Renal cortical epithelial cell (primary cell): ENCODE measurements around the gene ATG10. TPM values are rescaled to one million over a fixed set of nuclear protein-coding genes. Genes with fewer than 3 reads are reported as not detected.
A peak's percentile ranks its signal among the peaks of the same experiment; 100 is the strongest.
"Not testable (repeated sequence)": the region's sequence is repeated elsewhere in the genome, so short reads cannot be mapped to it uniquely, and the experiment has no call there.

Experiments
- DNase-seq: peaks from one replicate; pipeline ENCODE4 v3.0.0-alpha.2; 2011; ENCODE audit warnings: low read depth
- total RNA-seq: library from RNA; depleted of rRNA; stranded (reverse); fragments of >200 nt; gene quantifications from 2 replicates; pipeline ENCODE4 v1.2.3, GENCODE V29; 2014

Gene ATG10
- total RNA-seq, 1 donor from 2014 or later: 18.6 TPM

DNA sequence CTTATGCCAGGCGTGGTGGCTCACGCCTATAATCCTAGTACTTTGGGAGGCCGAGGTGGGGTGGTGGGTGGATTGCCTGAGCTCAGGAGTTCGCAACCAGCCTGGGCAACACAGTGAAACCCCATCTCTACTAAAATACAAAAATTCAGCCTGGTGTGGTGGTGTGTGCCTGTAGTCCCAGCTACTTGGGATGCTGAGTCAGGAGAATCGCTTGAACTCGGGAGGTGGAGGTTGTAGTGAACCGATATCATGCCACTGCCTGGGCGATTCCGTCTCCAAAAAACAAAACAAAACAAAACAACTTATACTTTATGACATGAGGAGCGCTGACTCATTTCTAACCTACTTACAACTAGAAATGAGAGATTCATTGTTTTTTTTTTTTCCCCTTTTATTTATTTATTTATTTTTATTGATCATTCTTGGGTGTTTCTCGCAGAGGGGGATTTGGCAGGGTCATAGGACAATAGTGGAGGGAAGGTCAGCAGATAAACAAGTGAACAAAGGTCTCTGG is 10.4 kb downstream of the ATG10 start:
- DNase-seq: not testable (repeated sequence)

DNA sequence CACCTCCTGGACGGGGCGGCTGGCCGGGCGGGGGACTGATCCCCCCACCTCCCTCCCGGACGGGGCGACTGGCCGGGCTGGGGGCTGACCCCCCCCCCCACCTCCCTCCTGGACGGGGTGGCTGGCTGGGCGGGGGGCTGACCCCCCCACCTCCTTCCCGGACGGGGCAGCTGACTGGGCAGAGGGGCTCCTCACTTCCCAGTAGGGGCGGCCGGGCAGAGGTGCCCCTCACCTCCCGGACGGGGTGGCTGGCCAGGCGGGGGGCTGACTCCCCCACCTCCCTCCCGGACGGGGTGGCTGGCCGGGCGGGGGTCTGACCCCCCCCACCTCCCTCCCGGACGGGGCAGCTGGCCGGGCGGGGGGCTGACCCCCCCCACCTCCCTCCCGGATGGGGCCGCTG is 11.3 kb downstream of the ATG10 start:
- not testable (repeated sequence) for DNase-seq

DNA sequence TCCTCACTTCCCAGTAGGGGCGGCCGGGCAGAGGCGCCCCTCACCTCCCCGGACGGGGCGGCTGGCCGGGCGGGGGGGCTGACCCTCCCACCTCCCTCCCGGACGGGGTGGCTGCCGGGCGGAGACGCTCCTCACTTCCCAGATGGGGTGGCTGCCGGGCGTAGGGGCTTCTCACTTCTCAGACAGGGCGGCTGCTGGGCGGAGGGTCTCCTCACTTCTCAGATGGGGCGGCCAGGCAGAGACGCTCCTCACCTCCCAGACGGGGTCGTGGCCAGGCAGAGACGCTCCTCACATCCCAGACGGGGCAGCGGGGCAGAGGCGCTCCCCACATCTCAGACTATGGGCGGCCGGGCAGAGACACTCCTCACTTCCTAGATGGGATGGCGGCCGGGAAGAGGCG is 11.7 kb downstream of the ATG10 start:
- DNase-seq: not testable (repeated sequence)

DNA sequence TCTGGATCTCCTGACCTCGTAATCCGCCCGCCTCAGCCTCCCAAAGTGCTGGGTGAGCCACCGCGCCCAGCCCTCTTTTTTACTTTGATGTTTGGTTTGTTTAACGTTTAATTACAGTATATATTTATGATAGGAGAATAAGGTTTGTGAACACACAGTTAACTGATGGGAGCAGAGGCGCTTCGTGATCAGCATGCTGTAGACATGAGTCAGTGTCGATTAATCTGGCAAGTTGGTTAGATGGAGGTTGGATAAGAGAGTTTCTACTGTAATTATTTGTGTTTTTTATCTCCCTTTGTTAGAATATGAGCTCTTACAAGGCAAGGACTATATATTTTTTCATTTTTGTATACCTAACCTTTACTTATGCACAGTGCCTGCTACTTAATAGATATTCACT is 14.3 kb downstream of the ATG10 start:
- DNase-seq: no peak

DNA sequence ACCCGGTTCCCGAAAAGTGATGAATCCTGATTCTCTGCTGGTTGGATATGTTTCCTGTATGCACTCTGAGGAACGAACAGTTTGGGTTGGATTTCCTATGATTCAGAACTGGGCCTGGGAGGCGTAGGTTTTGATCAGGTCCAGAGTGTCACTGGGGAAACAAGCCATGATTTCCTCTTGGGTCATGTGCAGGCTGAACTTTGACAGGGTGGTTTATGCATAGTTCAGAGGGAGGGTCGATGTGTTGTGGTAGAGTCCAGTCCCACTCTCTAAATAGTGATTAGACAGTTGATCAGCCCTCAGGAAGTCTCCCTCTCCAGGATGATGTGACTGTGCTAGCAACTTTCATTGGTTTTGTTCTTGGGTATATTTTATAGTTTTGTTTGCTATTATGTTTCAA is 17.4 kb downstream of the ATG10 start:
- no peak for DNase-seq

DNA sequence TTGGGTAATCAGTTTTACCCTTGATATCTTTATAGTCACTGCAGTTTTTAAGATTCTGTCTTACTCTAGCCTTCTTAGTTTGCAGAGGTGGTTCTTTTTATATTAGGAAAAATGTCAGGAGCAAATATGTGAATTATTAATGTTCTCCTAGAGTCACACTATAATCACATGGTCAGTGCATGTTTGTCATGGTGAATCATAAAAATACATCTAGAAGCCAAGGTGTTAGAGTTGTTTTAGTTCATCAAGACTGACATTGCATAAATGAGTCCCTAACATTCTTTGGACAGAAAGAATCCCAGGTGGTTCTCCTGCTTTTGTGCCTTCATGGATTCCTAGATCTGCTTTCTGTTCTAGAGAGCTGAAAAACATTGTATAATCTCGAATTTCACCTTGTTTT is 22.9 kb downstream of the ATG10 start:
- peak; percentile 33 for DNase-seq

DNA sequence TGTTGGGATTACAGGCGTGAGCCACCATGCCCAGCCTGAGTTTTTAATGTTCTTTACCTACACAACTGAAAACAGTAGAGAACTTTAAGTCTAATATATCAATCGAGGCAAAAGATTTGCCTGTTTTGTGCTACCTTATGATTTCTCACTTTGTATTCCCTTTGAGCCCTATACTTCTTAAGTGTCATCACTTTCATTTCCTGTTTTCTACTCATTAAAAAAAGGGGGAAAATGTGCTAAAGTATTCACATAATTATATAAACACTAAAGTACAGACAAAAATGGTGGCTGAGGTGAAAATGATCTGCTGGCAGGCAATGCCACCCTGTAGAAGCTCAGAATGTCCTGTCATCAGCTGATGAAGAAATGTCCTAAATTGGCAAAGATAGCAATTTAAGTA is 23.6 kb downstream of the ATG10 start:
- no peak for DNase-seq

DNA sequence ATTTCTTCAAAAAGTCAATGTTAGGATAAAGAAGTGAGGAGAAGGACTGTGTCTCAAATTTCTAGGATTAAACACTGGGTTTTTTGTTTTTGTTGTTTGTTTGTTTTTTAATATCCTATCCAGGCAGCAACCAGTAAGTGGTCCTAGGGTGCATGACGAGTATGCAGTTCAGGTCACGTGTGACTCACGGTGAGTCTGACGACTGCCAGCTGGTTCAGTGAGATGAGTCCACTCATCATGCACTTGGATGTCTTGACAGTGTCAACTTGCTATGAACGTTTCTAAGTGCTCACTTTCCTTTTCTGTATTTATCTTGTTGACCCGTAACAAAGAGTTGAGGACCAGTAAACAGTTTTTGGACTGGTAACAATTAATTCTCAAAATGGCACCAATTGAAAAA is 32.7 kb downstream of the ATG10 start:
- DNase-seq: peak; percentile 25

DNA sequence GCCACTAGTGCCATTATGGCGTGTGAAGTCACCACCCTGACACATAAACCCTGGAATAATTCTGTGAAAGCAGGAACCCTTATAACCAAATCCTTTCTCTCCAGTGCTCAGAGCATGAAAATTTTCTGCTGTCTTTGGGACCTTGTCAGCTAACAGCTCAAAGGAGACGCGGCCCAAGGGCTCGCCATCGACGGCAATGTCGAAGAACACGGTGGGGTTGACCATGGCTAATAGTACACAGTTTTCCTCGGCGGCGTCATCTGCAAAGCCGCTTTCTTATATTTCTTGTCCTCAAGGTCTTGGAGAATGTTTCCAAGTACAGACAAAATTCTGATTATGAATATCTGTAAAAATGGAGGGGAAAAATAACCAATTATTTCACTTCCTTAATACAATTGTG is 38.0 kb downstream of the ATG10 start:
- not testable (repeated sequence) for DNase-seq

DNA sequence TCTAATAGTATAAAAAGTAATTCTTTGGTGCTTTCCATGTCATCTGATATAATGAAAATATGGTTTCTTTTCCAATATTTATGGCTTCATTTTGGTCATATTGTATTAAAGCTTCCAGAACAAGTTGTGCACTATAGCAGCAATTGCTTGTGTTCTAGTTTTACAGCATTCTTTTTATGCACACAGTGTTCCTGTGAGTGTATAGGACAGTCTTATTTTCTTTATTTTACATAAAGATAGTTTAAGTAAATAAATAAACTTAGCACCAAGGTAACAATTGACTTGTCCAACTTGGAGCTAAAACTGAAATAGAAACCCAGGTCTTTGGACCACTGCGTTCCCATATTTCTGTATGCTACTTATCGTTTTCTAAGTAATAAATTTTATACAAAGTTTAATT is 38.9 kb downstream of the ATG10 start:
- DNase-seq: no peak

DNA sequence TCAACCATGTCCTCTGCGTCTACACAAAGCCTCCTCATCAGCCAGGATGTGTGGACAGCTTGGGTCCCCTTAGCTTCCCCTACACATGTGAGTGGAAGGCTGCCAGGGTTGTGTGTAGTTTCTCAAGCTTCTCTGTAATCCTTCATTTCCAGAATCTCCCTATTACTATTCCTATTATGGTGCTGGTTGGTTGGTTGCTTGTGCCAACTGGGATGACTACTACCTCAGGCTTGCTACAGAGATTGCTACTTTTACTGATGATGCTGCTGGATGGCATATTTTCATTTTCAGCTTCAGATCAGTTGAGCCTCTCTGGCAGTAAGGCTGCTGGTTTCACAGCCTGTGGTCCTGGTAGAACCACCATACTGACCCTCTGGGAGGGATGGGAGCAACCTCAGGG is 39.9 kb downstream of the ATG10 start:
- no peak for DNase-seq

DNA sequence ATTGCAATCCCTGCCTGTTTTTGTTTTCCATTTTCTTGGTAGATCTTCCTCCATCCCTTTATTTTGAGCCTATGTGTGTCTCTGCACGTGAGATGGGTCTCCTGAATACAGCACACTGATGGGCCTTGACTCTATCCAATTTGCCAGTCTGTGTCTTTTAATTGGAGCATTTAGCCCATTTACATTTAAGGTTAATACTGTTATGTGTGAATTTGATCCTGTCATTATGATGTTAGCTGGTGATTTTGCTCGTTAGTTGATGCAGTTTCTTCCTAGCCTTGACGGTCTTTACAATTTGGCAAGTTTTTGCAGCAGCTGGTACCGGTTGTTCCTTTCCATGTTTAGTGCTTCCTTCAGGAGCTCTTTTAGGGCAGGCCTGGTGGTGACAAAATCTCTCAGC is 42.8 kb downstream of the ATG10 start:
- DNase-seq: not testable (repeated sequence)

DNA sequence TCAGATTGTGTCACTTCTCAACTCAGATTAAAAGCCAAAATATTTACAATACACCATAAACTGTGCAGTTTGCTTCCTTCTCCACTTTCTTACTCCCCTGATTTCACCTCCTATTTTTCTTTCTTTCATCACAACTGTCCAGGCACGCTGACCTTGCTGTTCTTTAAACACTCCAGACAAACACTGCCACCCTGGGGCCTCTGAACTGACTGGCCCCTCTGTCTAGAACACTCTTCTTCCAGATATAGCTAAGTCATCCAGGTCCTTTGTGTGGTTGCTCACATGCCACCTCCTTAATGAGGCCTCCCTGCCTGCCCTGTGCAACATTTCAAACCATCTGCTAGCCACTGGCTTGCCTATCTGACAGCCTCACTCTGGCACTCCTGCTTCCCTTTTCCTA is 46.6 kb downstream of the ATG10 start:
- DNase-seq: peak; percentile 43

DNA sequence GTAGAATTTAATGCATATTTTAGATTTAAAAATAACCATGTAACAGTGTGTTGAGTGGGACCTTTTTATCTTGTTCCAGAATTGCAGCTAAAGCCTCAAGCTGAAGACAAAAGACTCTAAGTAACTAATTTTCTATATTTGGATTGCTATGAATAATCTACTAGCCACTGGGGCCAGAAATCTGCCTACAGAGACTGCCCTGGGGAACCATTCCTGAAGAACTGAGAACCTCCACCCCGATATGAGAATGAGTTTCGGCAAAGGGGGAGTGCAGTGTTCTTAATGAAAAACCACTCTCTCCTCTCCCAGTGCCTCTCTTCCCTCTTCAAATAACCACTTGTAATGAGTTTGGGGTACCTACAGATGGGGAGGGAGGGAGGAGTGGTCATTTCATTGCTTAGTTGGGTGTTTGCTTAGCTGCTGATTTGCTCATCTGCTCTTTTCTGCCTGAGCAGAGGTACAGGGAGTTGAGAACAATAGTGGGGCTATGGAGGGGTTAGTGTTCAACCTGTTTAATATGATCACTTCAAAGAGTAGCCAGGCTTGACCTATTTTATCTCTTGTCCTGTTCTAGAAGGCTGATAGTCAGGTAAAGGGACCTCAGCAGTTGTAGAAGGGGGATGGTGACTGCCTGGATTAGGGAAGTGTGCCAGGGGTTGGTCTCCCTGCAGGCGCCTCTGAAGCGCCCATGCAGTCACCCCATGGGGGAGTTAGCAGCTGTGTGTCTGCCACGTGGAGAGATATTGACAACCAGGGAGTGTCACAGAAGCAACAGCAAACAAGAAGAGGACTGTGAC is 47.7 kb downstream of the ATG10 start:
- no peak for DNase-seq

DNA sequence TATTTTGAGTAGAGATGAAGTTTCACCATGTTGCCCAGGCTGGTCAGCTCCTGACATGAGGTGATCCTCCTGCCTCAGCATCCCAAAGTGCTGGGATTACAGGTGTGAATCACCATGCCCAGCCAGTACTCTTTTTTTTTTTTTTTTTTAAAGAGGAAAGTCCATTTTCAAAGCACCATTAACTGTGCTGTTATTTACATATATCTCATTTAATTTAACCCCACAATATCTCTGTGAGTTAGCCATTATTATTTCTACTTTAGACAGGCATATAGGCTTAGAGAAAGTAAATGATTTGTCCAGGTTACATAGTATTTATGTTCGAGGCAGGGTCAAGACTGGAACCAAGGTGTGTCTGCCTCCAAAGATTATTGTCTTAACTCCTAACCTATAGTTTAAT is 50.7 kb downstream of the ATG10 start:
- no peak for DNase-seq

DNA sequence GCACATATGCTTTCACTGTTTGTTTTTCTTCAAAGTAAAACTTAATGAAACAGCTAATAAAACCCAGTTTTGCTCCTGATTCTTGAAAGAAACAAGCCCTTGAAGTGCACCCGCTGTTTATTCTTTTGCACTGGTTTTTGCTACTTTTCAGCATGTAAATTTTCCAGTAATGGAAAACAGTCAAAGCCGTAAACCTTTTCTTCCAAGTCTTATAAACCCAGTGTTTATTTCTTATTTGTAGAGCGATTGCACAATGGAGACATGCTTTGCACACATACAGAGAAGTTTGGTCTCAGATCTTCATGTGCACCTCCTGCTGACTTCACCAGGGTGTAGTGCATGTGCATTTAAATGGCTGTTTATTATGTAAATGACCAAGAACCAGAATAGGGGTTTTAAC is 51.8 kb downstream of the ATG10 start:
- peak; percentile 79 for DNase-seq

DNA sequence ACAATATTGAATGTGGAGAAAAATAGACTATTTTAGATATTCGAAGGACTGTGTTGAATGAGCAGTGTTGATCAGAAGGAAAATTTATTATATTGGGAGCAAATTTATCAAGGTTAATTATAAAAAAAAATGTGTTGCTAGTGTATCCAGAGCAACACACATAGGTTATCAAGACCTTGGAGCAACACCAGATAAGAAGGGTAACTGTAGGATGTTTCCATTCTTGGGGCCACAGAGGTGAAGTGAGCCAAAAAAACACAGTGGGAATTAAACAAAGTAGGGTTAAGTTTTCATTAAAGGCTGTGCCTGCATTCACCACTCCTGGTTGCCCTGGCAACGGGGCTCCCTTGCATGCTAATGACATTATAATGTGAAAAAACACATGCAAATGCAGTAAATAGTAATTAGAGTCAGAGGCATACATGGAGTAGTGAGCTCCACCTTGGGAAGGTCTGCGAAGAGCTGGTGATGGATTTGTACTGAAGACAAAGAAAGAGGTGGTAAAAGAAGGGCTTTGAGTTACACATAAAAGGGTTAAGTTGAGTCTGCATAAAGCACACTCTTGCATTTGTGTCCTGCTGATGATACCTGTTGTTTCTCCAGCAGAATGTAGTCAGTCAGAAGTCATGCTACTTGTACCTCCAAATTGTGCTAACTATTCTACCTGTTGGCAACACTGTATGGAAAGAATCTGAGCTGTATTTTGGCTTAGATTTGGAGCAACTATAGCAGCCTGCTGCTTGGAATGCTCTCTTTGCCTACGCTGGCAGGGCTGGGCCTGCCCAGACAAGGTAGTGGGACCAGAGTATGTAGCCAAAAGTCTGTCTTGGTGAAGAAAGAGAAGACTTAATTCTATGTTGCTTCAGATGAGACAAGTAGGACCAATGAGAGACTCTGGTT is 59.6 kb downstream of the ATG10 start:
- DNase-seq: no peak

DNA sequence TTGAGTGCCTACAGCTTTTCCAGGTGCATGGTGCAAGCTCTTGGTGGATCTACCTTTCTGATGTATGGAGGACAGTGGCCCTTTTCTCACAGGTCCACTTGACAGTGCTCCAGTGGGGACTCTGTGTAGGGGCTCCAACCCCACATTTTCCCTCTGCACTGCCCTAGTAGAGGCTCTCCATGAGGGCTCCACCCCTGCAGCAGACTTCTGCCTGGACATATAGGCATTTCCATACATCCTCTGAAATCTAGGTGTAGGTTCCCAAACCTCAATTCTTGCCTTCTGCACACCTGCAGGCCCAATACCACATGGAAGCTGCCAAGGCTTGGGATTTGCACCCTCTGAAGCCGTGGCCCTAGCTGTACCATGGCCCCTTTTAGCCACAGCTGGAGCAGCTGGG is 71.1 kb downstream of the ATG10 start:
- DNase-seq: not testable (repeated sequence)

DNA sequence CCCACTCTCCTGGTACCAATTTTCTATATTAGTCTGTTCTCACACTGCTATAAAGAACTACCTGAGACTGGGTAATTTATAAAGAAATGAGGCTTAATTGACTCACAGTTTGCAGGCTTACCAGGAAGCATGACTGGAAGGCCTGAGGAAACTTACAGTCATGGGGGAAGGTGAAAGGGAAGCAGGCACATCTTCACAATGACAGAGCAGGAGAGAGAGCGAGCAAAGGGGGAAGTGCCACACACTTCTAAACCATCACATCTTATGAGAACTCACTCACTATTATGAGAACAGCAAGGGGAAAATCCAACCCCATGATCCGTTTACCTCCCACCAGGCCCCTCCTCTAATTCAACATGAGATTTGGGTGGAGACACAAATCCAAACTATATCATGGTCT is 72.2 kb downstream of the ATG10 start:
- no peak for DNase-seq

DNA sequence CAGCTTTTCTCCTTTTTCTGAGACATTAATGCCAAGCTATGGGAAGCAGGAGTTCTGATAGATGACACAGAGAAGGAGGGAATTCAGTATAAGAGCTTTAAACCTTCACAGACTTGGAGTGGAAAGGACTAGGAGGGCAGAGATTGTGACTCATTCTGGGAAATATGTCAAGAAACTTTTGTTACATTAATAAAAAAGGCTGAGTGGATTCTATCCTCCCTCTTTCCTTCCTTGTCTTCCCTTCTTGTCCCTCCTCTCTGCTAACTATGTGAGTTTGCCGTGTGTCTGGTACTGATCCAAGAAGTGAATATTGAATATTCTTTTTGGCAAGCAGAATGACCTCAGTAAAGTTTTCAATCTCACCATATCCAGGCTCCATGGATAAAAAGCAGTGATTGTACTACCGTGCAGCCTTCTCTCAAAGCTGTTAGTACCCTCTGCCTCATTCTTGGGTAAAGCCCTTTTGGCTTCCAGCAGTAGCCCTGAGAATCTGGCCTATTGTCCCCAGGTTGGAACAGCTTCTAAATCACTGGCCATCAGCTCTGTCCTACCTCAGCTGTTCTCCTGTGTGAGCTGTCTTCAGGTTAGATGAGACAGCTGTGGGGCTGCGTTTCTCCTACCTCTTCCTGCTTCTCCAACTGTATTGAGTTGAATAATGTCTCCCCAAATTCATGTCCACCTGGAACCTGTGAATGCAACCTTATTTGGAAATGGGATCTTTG is 73.9 kb downstream of the ATG10 start:
- DNase-seq: no peak

DNA sequence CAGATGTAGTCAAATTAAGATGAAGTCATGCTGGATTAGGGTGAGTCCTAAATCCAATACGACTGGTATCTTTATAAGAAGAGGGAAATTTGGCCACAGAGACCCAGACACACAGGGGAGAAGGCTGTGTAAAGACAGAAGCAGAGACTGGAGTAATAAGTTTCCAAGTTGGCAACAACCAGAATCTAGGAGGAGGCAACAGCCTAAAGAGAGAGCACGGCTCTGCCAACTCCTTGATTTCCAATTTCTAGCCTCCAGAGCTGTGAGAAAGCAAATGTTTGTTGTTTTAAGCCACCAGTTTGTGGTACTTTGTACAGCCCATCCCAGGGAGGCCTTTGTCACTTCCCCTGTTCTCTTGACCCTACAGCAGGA is 74.4 kb downstream of the ATG10 start:
- no peak for DNase-seq

DNA sequence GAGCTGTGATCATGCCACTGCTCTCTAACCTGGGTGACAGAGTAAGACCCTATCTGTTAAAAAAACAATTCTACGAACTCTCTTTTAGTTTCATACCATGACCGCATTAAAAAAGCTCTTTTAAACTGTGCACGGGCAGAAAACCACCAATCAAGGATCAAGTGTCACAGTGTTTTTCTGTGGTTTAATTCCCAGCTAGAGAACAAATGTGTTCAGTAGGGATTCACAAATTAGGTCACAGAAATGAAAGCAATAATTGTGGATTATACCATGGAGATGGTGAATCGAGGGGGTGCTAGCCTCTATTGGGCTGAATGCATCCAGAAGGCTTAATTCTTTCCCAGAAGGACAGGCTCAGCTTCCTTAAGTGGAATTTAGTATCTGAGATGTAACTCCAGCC is 79.1 kb downstream of the ATG10 start:
- DNase-seq: no peak
